ENCODE data around the gene TGFBR1. TPM values are rescaled to one million over a fixed set of nuclear protein-coding genes. Genes with fewer than 3 reads are reported as not detected.

TGFBR1 gene
- total and polyA plus RNA-seq, 7 experiments from 2014 or later, result 18.3 to 95.5 (median 27.8) TPM

DNA sequence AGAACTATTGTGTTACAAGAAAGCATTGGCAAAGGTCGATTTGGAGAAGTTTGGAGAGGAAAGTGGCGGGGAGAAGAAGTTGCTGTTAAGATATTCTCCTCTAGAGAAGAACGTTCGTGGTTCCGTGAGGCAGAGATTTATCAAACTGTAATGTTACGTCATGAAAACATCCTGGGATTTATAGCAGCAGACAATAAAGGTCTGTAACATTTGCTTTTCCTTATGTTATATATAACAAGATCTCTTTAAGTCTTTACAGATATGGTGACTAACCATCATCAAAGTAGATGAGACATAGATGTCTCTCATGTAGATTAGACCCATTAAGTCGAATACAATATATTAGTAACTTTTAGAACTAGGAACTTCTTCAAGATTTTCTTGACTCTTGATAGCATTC is 33.0 kb downstream of the TGFBR1 start:
- Histone ChIP-seq H3K27ac (ENCODE audit: low read depth, low read length) (peak overlapping the region; percentile 18), H3K27me3 (ENCODE audit: control insufficient read depth in 2 of 2, insufficient read depth in 2 of 2, low read length in 2 of 2) (no peaks in the 10 kb centered on the region), H3K36me3 (ENCODE audit: control insufficient read depth in 2 of 3, insufficient read depth in 3 of 3, low read length in 3 of 3) (peaks cover 0 to 21% (median 0%) of the 10 kb centered on the region in 3 experiments), H3K4me1 (ENCODE audit: control insufficient read depth in 2 of 2, insufficient read depth in 2 of 2, low read length in 2 of 2) (peaks cover 27 to 49% of the 10 kb centered on the region in 2 donors), H3K9me3 (ENCODE audit: control insufficient read depth in 2 of 3, low read length in 3 of 3) (no peaks in the 10 kb centered on the region), H3K4me3 (ENCODE audit: low read length) (no peak overlapping the region)
- H3K4me1 Mint-ChIP-seq, result peaks cover 44 to 83% (median 77%) of the 10 kb centered on the region in 7 donors
- ATAC-seq, result no peak
- intact Hi-C loops (cut with micrococcal nuclease), result loop anchor here (1.0 to 5.0 kb wide), 4 partner anchors 9 to 80 kb away; no protein-coding TSS in a partner anchor
- CTCF ChIA-PET, result interaction anchor here (1.2 to 8.5 kb wide), 9 partner anchors 12 to 290 kb away, joined by 4 to 155 read pairs (median 9); partner anchors contain the start of gene TGFBR1
- H3K27me3 Mint-ChIP-seq, result no peaks in the 10 kb centered on the region
- POLR2A ChIA-PET, result interaction anchor here (0.8 to 7.4 kb wide), 7 partner anchors 12 to 136 kb away, joined by 3 to 74 read pairs (median 12); partner anchors contain the start of gene TGFBR1
- peak overlapping the region in 7 of 9 donors; percentile 0 to 91 (median 81) for H3K27ac Mint-ChIP-seq
- peak overlapping the region in 3 of 10 donors; percentile 70 to 76 (median 76) for H3K4me3 Mint-ChIP-seq
- peaks cover 8 to 49% (median 27%) of the 10 kb centered on the region in 5 donors for H3K36me3 Mint-ChIP-seq
- H3K9me3 Mint-ChIP-seq, result no peaks in the 10 kb centered on the region
- DNase-seq, result no peak

DNA sequence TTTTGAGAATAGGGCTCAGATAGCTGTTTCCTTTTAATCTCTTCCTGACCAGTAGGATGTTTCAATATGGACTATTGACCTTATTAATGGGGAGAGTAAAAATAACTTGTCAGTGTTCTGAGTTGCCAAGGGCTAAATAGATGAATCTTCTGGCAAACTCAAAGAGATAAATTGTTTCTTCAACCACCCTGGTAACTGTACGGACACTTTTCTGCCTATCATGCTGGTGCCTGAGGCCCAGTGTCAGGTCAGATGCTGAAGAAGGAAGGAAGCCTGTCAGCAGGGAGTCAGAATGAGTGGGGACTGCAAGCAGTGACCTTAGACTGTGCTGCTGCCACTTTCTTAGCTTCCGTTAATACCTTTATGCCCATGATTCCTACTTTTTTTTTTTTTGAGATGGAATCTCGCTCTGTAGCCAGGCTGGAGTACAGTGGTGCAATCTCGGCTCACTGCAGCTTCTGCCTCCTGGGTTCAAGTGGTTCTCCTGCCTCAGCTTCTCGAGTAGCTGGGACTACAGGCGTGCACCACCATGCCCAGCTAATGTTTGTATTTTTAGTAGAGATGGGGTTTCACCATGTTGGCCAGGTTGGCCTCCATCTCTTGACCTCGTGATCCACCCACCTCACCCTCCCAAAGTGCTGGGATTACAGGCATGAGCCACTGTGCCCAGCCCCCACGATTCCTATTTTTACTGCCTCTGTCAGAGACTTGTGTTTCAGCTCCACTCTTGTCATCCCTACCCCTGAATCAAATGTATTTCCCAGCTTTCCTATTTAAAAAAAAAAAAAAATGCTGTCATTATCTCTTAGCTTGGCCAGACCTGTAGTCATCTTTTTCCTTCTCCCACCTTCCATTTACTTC is 33.7 kb downstream of the TGFBR1 start:
- intact Hi-C loops (cut with micrococcal nuclease), result loop anchor here in 1 of 2 donors (5.0 kb wide), 1 partner anchor 36 kb away; no protein-coding TSS in a partner anchor
- ATAC-seq (no peak), DNase-seq (no peak)
- ChIA-PET CTCF (interaction anchor here (0.7 to 8.5 kb wide), 16 partner anchors 12 to 345 kb away, joined by 3 to 155 read pairs (median 5); partner anchors contain the start of gene TGFBR1), POLR2A (interaction anchor here (0.6 to 7.4 kb wide), 10 partner anchors 11 to 1246 kb away, joined by 3 to 74 read pairs (median 5); partner anchors contain the start of gene TGFBR1)
- Histone ChIP-seq H3K27me3 (ENCODE audit: control insufficient read depth in 2 of 2, insufficient read depth in 2 of 2, low read length in 2 of 2) (no peaks in the 10 kb centered on the region), H3K4me3 (ENCODE audit: low read length) (no peak overlapping the region), H3K27ac (ENCODE audit: low read depth, low read length) (no peak overlapping the region), H3K9me3 (ENCODE audit: control insufficient read depth in 2 of 3, low read length in 3 of 3) (no peaks in the 10 kb centered on the region), H3K4me1 (ENCODE audit: control insufficient read depth in 2 of 2, insufficient read depth in 2 of 2, low read length in 2 of 2) (peaks cover 27 to 45% of the 10 kb centered on the region in 2 donors), H3K36me3 (ENCODE audit: control insufficient read depth in 2 of 3, insufficient read depth in 3 of 3, low read length in 3 of 3) (peaks cover 3 to 26% (median 5%) of the 10 kb centered on the region in 3 experiments)
- H3K27me3 Mint-ChIP-seq, result no peaks in the 10 kb centered on the region
- peak overlapping the region in 7 of 9 donors; percentile 18 to 75 (median 46) for H3K27ac Mint-ChIP-seq
- peaks cover 8 to 47% (median 32%) of the 10 kb centered on the region in 5 donors for H3K36me3 Mint-ChIP-seq
- peaks cover 45 to 75% (median 69%) of the 10 kb centered on the region in 7 donors for H3K4me1 Mint-ChIP-seq
- H3K4me3 Mint-ChIP-seq, result peak overlapping the region in 1 of 10 donors; percentile 51
- H3K9me3 Mint-ChIP-seq, result no peaks in the 10 kb centered on the region

DNA sequence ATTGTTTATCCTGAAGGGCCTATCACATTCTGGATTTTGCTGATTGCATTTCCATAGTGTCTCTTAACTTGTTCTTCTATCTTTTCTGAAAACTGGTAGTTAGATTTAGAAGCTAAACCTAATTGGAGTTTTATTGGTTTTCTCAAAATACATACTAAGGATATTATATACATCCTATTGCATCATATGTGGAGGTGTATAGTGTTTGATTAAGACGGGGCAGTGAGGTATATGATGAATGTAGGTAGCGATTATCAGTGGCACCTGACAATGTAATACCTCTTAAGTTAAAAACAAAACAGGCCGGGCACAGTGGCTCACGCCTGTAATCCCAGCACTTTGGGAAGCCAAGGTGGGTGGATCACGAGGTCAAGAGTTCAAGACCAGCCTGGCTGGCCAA is 35.0 kb downstream of the TGFBR1 start:
- Mint-ChIP-seq H3K4me1 (peaks cover 42 to 66% (median 59%) of the 10 kb centered on the region in 7 donors), H3K9me3 (no peaks in the 10 kb centered on the region), H3K27me3 (no peaks in the 10 kb centered on the region), H3K27ac (peak overlapping the region in 1 of 9 donors; percentile 9), H3K4me3 (no peak overlapping the region), H3K36me3 (peaks cover 8 to 51% (median 35%) of the 10 kb centered on the region in 5 donors)
- no peak overlapping the region for H3K4me3 ChIP-seq (ENCODE audit: low read length)
- intact Hi-C loops (cut with micrococcal nuclease), result loop anchor here (1.0 to 5.0 kb wide), 6 partner anchors 15 to 333 kb away; partner anchors contain the start of gene GALNT12 (in 2 of the 2)
- ATAC-seq (no peak), DNase-seq (no peak)
- peaks cover 9 to 34% (median 13%) of the 10 kb centered on the region in 3 experiments for H3K36me3 ChIP-seq (ENCODE audit: control insufficient read depth in 2 of 3, insufficient read depth in 3 of 3, low read length in 3 of 3)
- peaks cover 20 to 37% of the 10 kb centered on the region in 2 donors for H3K4me1 ChIP-seq (ENCODE audit: control insufficient read depth in 2 of 2, insufficient read depth in 2 of 2, low read length in 2 of 2)
- H3K27me3 ChIP-seq (ENCODE audit: control insufficient read depth in 2 of 2, insufficient read depth in 2 of 2, low read length in 2 of 2), result no peaks in the 10 kb centered on the region
- no peaks in the 10 kb centered on the region for H3K9me3 ChIP-seq (ENCODE audit: control insufficient read depth in 2 of 3, low read length in 3 of 3)
- POLR2A ChIA-PET, result interaction anchor here (1.0 to 7.4 kb wide), 7 partner anchors 10 to 113 kb away, joined by 3 to 74 read pairs (median 5); partner anchors contain the start of gene TGFBR1
- H3K27ac ChIP-seq (ENCODE audit: low read depth, low read length), result no peak overlapping the region
- CTCF ChIA-PET, result interaction anchor here (0.6 to 8.5 kb wide), 20 partner anchors 9 to 765 kb away, joined by 3 to 155 read pairs (median 4); partner anchors contain the start of gene TGFBR1

DNA sequence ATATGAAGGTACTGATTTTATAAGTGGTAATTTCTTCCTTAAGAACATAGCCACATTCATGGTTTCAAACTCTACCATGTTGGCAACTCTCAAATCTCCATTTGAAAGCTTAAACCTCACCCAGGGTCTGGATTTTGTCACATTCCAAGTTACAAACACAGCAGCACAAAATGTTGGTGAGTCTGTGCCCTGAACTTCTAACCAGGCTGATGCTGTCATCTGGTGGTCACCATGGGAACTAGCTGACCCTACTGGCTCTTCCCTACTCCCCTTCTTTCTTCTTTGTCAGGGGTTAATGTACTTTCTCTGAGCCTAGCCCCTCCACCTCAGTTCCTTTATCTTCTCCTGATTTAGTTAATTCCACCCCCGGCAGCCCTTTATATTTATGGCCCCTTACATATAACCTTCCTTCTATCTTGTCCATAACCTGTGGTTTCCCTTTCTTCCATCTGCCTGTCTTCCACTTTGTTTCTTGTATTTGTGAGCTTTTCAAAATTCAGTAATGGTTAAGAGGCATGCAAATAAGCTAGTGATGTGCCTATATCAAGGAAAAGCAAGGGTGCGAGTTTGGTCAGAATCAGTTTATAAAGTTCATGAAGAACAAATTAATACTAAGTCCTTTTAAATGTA is 35.9 kb downstream of the TGFBR1 start:
- ChIA-PET CTCF (interaction anchor here (0.6 to 8.5 kb wide), 31 partner anchors 9 to 1183 kb away, joined by 3 to 155 read pairs (median 4); partner anchors contain the start of genes GALNT12 and TGFBR1), POLR2A (interaction anchor here (0.7 to 1.7 kb wide), 8 partner anchors 10 to 164 kb away, joined by 3 to 9 read pairs (median 4); no protein-coding TSS in a partner anchor)
- Histone ChIP-seq H3K27ac (ENCODE audit: low read depth, low read length) (no peak overlapping the region), H3K27me3 (ENCODE audit: control insufficient read depth in 2 of 2, insufficient read depth in 2 of 2, low read length in 2 of 2) (no peaks in the 10 kb centered on the region), H3K4me3 (ENCODE audit: low read length) (no peak overlapping the region), H3K4me1 (ENCODE audit: control insufficient read depth in 2 of 2, insufficient read depth in 2 of 2, low read length in 2 of 2) (peaks cover 10 to 28% of the 10 kb centered on the region in 2 donors), H3K9me3 (ENCODE audit: control insufficient read depth in 2 of 3, low read length in 3 of 3) (no peaks in the 10 kb centered on the region), H3K36me3 (ENCODE audit: control insufficient read depth in 2 of 3, insufficient read depth in 3 of 3, low read length in 3 of 3) (peaks cover 14 to 43% (median 22%) of the 10 kb centered on the region in 3 experiments)
- H3K9me3 Mint-ChIP-seq, result no peaks in the 10 kb centered on the region
- H3K27me3 Mint-ChIP-seq, result no peaks in the 10 kb centered on the region
- H3K36me3 Mint-ChIP-seq, result peaks cover 16 to 61% (median 44%) of the 10 kb centered on the region in 5 donors
- intact Hi-C loops (cut with micrococcal nuclease), result loop anchor here (1.0 to 5.0 kb wide), 5 partner anchors 14 to 333 kb away; partner anchors contain the start of gene GALNT12 (in 2 of the 2)
- peak overlapping the region in 7 of 10 donors; percentile 1 to 32 (median 6) for H3K4me3 Mint-ChIP-seq
- H3K27ac Mint-ChIP-seq, result peak overlapping the region; percentile 24 to 78 (median 66)
- DNase-seq (peak in 8 of 9 donors; percentile 30 to 67 (median 54)), ATAC-seq (peak; percentile 84)
- peaks cover 35 to 56% (median 50%) of the 10 kb centered on the region in 7 donors for H3K4me1 Mint-ChIP-seq

DNA sequence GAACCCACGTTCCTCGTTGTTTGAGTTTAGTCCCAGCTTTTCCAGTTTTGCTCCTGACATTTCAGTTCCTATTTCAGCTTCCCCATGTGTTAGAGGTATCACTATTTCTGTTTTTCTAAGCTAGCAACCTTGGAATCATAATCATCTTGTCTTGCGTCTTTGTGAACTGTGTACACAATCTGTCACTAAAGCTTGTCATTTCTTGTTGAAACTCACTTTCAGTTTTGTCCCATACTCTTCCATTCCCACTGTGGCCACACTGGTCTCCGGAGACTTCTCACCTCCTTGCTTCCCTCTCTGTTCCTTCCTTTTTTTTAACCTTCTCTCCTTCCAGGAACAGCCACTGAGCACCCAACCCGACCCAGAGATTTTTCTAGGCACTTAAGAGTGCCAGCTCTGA is 36.9 kb downstream of the TGFBR1 start:
- Mint-ChIP-seq H3K4me3 (peak overlapping the region in 1 of 10 donors; percentile 4), H3K27me3 (no peaks in the 10 kb centered on the region), H3K27ac (peak overlapping the region in 5 of 9 donors; percentile 1 to 81 (median 65)), H3K36me3 (peaks cover 23 to 70% (median 48%) of the 10 kb centered on the region in 5 donors), H3K9me3 (no peaks in the 10 kb centered on the region), H3K4me1 (peaks cover 25 to 51% (median 40%) of the 10 kb centered on the region in 7 donors)
- ChIA-PET POLR2A (interaction anchor here (1.4 to 1.7 kb wide), 3 partner anchors 9 to 41 kb away, joined by 3 to 8 read pairs (median 4); no protein-coding TSS in a partner anchor), CTCF (interaction anchor here (1.0 to 8.5 kb wide), 18 partner anchors 8 to 335 kb away, joined by 3 to 155 read pairs (median 6); partner anchors contain the start of genes GALNT12 and TGFBR1)
- Histone ChIP-seq H3K27me3 (ENCODE audit: control insufficient read depth in 2 of 2, insufficient read depth in 2 of 2, low read length in 2 of 2) (no peaks in the 10 kb centered on the region), H3K4me3 (ENCODE audit: low read length) (no peak overlapping the region), H3K9me3 (ENCODE audit: control insufficient read depth in 2 of 3, low read length in 3 of 3) (no peaks in the 10 kb centered on the region), H3K4me1 (ENCODE audit: control insufficient read depth in 2 of 2, insufficient read depth in 2 of 2, low read length in 2 of 2) (peaks cover 5 to 18% of the 10 kb centered on the region in 2 donors), H3K36me3 (ENCODE audit: control insufficient read depth in 2 of 3, insufficient read depth in 3 of 3, low read length in 3 of 3) (peaks cover 14 to 52% (median 32%) of the 10 kb centered on the region in 3 experiments), H3K27ac (ENCODE audit: low read depth, low read length) (no peak overlapping the region)
- no peak for ATAC-seq
- intact Hi-C loops (cut with micrococcal nuclease), result loop anchor here (2.0 to 5.0 kb wide), 2 partner anchors 13 to 335 kb away; partner anchors contain the start of gene GALNT12 (in 2 of the 2)
- no peak for DNase-seq

Measured in naive thymus-derived CD4-positive, alpha-beta T cell (primary cell).